NCI-H524 treated with DMSO at 0.1 percent for 48 hours (cell line): ENCODE data around the gene RALY.

Source experiments
- DNase-seq: peaks from one replicate; lab custom pipeline; 2025; lab: John Stamatoyannopoulos, UW

RALY gene

GRCh38 chr20:33993576-33994221, at the start of gene RALY:
Gene RALY, plus strand, starts transcription at chr20:33993911. Its CDS starts 78,164 bp downstream, at chr20:34072075.
- DNase-seq, result no peak

DNA sequence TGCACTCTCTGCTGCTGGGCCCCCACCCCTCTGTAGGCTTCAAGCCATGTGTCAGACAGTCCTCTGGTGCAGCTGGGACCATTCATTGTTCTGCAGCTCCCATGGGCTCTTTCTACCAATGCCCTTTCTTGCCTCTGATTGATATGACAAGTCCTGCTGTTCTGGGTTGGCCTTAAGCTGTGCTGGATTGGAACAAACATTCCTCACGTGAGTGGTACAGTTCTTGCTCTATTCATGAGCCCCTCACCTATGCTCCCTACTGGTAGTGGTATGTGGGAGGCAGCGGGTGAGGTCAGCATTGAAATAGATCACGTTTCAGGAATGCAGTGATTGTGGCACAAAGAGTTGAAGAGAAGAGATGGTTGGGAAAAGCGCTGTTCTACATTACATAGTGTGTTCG, 48.8 kb upstream of the RALY start:
- no peak for DNase-seq

DNA sequence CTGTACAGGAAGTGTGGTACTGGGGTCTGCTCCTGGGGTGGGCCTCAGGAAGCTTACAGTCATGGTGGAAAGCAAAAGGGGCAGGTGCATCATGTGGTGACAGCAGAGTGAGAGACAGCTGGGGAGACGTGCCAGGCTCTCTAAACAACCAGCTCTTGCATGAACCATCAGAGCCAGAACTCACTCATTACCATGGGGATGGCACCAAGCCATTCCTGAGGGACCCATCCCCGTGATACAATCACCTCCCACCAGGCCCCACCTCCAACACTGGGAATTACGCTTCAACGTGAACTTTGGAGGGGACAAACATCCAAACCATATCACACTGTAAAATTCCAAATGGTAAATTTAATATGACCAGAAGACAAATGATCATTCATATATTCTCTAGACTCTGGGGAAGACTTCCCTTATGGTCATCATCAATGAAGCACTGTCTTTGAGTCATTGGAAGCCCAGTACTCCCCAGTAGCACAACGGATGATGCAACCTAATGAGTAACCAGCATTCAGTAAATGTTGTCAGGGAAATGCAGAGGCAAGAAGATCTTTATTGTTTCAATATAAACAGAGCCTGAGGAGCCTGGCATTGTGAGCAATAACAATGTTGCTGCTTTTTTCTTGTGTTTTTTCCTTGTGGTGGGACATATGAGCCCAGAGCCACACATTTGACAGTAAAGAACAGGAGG, 48.2 kb upstream of the RALY start:
- no peak for DNase-seq

GRCh38 chr20:33947709-33948295, 45.9 kb upstream of the RALY start:
- DNase-seq, result peak; percentile 59

GRCh38 chr20:33948480-33948879, 45.2 kb upstream of the RALY start:
- no peak for DNase-seq

DNA sequence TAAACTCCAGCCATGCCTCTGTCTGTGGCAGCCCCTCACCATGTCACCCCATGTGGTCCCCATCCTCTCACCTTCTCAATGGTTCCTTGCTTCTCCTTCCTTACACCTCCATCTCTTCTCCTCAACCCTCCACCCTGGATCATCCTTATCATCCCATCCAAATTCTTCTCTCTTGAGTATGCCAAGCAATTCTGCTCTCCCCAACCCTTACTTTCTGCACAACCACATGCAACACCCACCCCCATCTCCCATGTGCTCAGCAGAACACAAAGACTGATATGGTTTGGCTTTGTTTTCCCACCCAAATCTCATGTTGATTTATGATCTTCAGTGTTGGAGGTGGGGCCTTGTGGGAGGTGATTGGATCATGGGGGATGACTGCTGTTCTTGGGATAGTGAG, 42.5 kb upstream of the RALY start:
- no peak for DNase-seq

- no peak for DNase-seq
These were observed 39.2 kb upstream of the RALY start for GRCh38 chr20:33954504-33954903.

DNA sequence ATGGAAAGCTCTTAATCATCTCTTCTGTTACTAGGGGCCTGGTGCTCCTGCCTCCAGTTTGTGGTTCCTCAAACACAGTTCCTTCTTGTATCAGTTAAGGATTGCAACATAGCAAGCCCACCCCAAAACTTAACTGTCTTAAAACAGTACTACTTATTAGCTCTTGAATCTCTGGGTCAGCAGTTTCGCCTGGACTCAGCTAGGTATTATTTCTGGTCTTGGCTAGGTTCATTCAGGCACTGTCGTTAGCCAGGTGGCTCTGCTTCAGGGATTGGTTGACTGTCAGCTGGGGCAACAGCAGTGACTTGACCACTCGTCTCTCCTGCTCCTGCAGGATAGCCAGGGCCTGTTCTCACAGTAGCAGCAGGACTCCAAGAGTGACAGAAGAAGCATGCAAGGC, 30.0 kb upstream of the RALY start:
- DNase-seq, result no peak

GRCh38 chr20:33964441-33964840, 29.3 kb upstream of the RALY start:
- peak; percentile 80 for DNase-seq

DNA sequence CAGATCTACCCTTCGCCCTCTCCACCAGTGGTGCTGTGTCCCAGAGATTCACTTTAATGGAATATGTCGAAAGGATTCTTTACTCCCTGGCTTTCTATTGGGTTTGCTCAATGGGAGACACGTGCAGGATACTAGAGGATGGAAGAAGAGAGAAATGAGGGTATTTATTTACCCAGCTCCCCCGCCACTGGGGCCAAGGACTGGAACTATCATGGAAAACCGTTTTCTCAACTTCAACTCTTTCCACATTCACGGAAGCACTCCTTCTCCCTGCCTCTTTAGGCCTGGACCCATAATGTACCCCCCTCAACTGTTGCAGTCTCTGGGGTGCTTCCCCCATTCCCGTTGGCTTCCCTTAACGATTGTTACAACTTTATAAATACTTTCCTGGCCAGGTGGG, 26.6 kb upstream of the RALY start:
- DNase-seq, result no peak

DNA sequence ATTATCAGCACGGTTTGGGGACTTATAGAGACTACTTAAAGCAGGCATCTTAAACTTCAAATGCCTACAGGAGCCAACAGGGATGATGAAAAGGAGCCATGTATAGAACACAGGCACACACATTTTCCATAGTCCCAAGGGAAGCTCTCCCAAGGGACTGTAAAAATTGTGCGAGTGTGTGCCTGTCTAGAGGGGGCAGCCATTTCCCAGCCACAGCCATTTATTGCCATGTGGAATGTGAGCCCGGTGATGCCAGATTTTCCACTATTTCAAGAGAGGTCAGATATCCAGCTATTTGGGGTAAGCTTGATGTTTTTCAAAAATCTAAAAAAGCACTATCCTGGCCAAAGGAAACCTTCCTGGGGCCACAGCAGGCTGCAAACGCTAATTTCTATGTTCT, 24.1 kb upstream of the RALY start:
- DNase-seq, result no peak

- DNase-seq, result no peak
These were observed 23.5 kb upstream of the RALY start for GRCh38 chr20:33970229-33970628.

- no peak for DNase-seq
These were observed 22.4 kb upstream of the RALY start for GRCh38 chr20:33971147-33971975.

DNA sequence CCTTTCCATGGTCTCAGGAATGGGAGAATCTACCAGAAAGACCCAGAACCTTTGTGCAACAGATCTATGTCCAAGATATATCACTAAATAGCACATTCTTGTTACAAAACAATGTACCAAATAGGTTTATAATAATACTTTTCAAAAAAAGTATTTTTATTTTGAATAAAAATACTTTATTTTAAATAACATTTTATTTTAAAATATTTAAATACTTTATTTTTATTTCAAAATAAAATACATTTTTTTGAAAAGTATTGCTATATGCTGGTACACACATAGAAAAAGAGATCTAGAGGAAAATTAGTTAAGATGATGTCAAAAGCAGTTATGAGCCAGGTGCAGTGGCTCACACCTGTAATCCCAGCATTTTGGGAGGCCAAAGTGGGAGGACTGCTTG, 16.8 kb upstream of the RALY start:
- DNase-seq, result no peak

DNA sequence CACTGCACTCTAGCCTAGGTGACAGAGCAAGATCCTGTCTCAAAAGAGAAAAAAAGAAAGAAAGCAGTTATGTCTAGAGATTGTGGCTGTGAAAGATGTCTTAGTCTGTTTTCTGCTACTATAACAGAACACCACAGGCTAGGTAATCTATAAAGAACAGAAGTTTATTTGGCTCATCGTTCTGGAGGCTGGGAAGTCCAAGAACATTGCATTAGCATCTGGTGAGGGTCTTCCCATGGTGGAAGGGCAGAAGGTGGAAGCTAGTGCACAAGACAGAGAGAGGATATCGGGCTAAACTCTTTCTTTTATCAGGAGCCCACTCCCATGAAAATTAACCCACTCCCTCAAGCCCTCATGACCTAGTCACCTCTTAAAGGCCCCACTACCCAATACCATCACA, 16.2 kb upstream of the RALY start:
- no peak for DNase-seq

- DNase-seq, result no peak
These were observed 14.6 kb upstream of the RALY start for GRCh38 chr20:33979094-33979493.

DNA sequence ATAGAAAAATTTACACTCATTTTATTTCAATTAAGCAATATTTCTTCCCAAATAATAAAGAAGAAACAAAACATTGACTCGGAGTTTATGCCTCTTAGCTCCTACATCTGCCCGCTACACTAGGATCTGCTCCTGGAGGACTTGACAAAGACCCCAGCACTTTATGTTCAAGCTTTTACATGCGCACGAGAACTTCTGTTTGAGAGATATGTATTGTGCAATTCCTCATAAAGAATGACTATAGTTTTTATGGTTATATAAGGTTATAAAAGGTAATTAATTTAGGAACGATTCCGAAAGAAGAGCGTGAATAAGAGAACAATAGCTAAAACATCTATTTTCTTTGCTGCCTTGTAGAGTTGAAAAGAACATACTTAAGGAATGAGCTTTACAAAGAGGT, 12.4 kb upstream of the RALY start:
- DNase-seq, result no peak

- DNase-seq, result no peak
These were observed 11.7 kb upstream of the RALY start for GRCh38 chr20:33981964-33982363.

DNA sequence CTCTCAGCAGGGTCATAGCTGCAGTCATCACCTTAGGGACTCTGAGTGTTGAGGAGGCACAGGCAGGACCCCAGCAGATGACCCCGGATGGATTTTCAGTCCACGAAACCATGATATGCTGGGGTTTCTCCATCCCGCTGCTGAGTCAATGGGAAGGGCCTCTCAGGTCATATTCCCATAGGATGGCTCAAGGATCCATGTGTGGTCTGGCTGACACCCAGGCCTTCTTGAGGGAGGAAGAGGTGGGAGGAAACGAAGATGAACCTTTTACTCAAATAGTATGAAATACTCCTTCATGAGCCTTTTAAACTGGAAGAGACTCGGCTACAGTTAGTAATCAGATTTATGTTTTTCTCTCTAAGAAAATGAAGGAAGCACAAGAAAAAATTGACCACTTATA, 10.3 kb upstream of the RALY start:
- no peak for DNase-seq

DNA sequence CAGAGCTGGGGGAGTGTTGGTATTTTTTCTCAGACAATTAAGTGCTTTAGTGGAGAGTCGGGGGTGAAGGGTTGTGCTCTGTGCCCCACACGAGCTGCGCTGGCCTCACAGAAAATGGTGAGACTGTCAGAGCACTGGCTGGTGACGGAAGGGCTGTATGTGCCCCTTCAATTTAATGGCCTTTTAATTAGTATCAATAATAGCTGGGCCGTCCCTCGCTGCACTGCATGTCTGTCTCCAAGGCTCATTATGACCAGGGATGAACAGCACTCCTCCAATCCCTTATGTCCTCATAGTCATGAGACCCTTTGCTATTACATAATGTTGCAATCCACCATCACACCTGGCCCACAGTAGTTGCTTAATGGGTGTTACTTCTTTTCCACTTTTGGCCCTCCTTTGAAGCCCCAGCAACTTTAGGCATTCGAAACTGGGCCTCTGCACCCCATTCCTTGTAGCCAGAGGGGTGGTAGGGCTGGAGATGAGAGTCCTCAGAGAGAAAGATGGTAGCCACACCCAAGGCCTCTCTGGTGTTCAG, 9.5 kb upstream of the RALY start:
- no peak for DNase-seq

- DNase-seq, result no peak
These were observed 8.4 kb upstream of the RALY start for GRCh38 chr20:33985280-33985679.

GRCh38 chr20:33985830-33986229, 7.9 kb upstream of the RALY start:
- no peak for DNase-seq
